Ovary (tissue), 9 donors: ENCODE data around the gene EIF4G3. TPM values are rescaled to one million over a fixed set of nuclear protein-coding genes. Genes with fewer than 3 reads are reported as not detected.

Experiments
- DNase-seq, 5 donors: peaks; one replicate each; pipeline ENCODE4 v3.0.0-alpha.2; 2019 to 2020
- H3K27ac ChIP-seq, 2 donors: fragments of 200-600 bp; one replicate each; pipeline versions ENCODE4 v1.5.1 to v1.8.0; 2019 to 2022
- H3K27me3 ChIP-seq: fragments of 200-600 bp; one replicate; pipeline ENCODE4 v1.8.0; 2022
- H3K36me3 ChIP-seq: fragments of 200-600 bp; sonication (generic); one replicate; pipeline ENCODE4 v1.5.1; 2019
- H3K4me1 ChIP-seq: one replicate; pipeline ENCODE4 v1.8.1; 2013; ENCODE audit warnings: mild to moderate bottlenecking, moderate library complexity; ENCODE audit not compliant: insufficient read depth
- H3K4me3 ChIP-seq: fragments of 200-600 bp; sonication (generic); one replicate; pipeline ENCODE4 v1.5.1; 2017
- H3K9me3 ChIP-seq, 2 donors: fragments of 200-600 bp in 1 of 2; sonication (generic) in 1 of 2; one replicate each; pipeline versions ENCODE4 v1.5.1 to v1.8.1; 2013 to 2019; ENCODE audit warnings: mild to moderate bottlenecking in 1 of 2, moderate library complexity in 1 of 2
- EP300 ChIP-seq: sonication (generic); formaldehyde crosslinking; IDR thresholded peaks from one replicate; pipeline ENCODE4 v1.6.1; 2017; ENCODE audit warnings: antibody characterized with exemption
- POLR2A ChIP-seq: fragments of 450-650 bp; IDR thresholded peaks from one replicate; pipeline ENCODE4 v1.6.1; 2017; ENCODE audit warnings: antibody characterized with exemption, mild to moderate bottlenecking, moderate library complexity
- WGBS, 3 donors: extraction: QIAGEN DNeasy Blood & Tissue Kit in 1 of 3; methylation state at CpG; one replicate each; pipeline versions ENCODE4 v1.1.5 to v1.1.7; 2013 to 2017; 5-methylcytosine and 5-hydroxymethylcytosine counted together
- intact Hi-C, 4 donors: fragments of 100-400 bp; cut with DNase I; formaldehyde crosslinking; loops; one replicate each; pipeline versions ENCODE4 v1.11.0 to v1.15.1; 2022 to 2023
- polyA plus RNA-seq, 2 donors: library from polyadenylated mRNA; stranded (reverse); fragments of 200-250 nt in 1 of 2; fragments of 350-450 nt in 1 of 2; fragmentation: Illumina TruSeq in 1 of 2; extraction: RNeasy Lipid Tissue Mini Kit (QIAGEN cat#74804) in 1 of 2; gene quantifications; one replicate each; pipeline ENCODE4 v1.2.3, GENCODE V29; 2013 to 2014
- total RNA-seq, 7 donors: library from RNA; depleted of rRNA in 2 of 7; stranded (reverse); fragments of >200 nt in 2 of 7; fragmentation: NEBNext Ultra II Directional in 3 of 7; extraction: Animal tissue kit (Norgen Biotek cat#: 25700) in 3 of 7; gene quantifications; one replicate each; pipeline versions ENCODE4 v1.1.0 to v1.2.4, GENCODE V29; 2016 to 2023
- TF ChIP-seq, protein P1 (sequence below), 3 donors: fragments of 450-650 bp in 2 of 3; fragments of 200-600 bp in 1 of 3; IDR thresholded peaks; one replicate each; pipeline versions ENCODE4 v1.5.1 to v1.8.0; 2016 to 2022; ENCODE audit warnings: antibody characterized with exemption in 3 of 3, mild to moderate bottlenecking in 1 of 3
- donor health status: DM: no; HTN: no; CAD: no; lungs with moderate emphysema.
- donor health status: DM: no; HTN: no; CAD: no.
- donor health status: Bipolar disorder and iron deficiency.
- donor health status: DM: yes; HTN: yes; CAD: no.
- donor health status: DM: no; HTN: no; CAD: no.
- donor health status: DM: yes; HTN: yes; CAD: no.

Gene EIF4G3
- total and polyA plus RNA-seq, 9 donors = 13.9 to 62.4 (median 39.4) TPM

GRCh38 chr1:20875198-20875973 is 301.3 kb downstream of the EIF4G3 start:
- intact Hi-C loops = no loop called here
- H3K27me3 ChIP-seq = no peaks in the 10 kb centered on the region
- H3K36me3 ChIP-seq = no peaks in the 10 kb centered on the region
- no peaks in the 10 kb centered on the region for H3K4me1 ChIP-seq
- TF ChIP-seq EP300 (no peak), POLR2A (no peak)
- TF ChIP-seq, protein P1, sequence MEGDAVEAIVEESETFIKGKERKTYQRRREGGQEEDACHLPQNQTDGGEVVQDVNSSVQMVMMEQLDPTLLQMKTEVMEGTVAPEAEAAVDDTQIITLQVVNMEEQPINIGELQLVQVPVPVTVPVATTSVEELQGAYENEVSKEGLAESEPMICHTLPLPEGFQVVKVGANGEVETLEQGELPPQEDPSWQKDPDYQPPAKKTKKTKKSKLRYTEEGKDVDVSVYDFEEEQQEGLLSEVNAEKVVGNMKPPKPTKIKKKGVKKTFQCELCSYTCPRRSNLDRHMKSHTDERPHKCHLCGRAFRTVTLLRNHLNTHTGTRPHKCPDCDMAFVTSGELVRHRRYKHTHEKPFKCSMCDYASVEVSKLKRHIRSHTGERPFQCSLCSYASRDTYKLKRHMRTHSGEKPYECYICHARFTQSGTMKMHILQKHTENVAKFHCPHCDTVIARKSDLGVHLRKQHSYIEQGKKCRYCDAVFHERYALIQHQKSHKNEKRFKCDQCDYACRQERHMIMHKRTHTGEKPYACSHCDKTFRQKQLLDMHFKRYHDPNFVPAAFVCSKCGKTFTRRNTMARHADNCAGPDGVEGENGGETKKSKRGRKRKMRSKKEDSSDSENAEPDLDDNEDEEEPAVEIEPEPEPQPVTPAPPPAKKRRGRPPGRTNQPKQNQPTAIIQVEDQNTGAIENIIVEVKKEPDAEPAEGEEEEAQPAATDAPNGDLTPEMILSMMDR (IDR thresholded peaks at IDR 0.05) = no peak
- no peak overlapping the region for H3K4me3 ChIP-seq
- H3K27ac ChIP-seq = no peak overlapping the region
- no peaks in the 10 kb centered on the region for H3K9me3 ChIP-seq
- no peak for DNase-seq
- WGBS, 3 donors = 86 to 91% (median 87%) methylated on average over 4 of the region's 4 CpGs

- no peaks in the 10 kb centered on the region for H3K27me3 ChIP-seq
- no peaks in the 10 kb centered on the region for H3K4me1 ChIP-seq
- no peak for DNase-seq
- no peaks in the 10 kb centered on the region for H3K9me3 ChIP-seq
- H3K27ac ChIP-seq = no peak overlapping the region
- 65 to 81% (median 66%) methylated on average over 3 of the region's 3 CpGs for WGBS, 3 donors
- H3K36me3 ChIP-seq = no peaks in the 10 kb centered on the region
- no peak for TF ChIP-seq POLR2A
- no peak for TF ChIP-seq EP300
- TF ChIP-seq, protein P1 (IDR thresholded peaks at IDR 0.05) = no peak
- intact Hi-C loops = no loop called here
- H3K4me3 ChIP-seq = no peak overlapping the region
Measured at GRCh38 chr1:20873311-20873710, 303.4 kb downstream of the EIF4G3 start.

DNA sequence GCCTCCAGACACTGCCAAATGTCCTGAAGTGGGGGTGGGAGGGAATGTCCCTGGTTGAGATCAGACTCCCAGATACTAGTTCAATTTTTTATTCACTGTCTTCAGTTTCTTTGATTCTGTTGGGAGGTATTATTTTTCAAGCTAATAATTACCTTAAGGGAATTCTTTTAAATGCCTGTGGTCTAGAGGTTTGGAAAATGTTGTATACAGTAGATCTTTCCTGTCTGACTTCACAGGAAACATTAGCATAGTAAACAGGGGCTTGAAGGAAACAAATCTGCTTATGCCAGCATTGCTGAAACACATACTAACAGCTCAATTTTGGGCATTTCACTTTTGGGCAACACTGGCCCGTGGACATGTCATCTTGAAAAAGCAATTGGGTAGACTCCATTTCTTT is 305.3 kb downstream of the EIF4G3 start:
- Histone ChIP-seq H3K27ac (no peak overlapping the region), H3K4me1 (no peaks in the 10 kb centered on the region), H3K36me3 (no peaks in the 10 kb centered on the region), H3K27me3 (no peaks in the 10 kb centered on the region), H3K4me3 (no peak overlapping the region), H3K9me3 (no peaks in the 10 kb centered on the region)
- no peak for TF ChIP-seq EP300
- TF ChIP-seq, protein P1 (IDR thresholded peaks at IDR 0.05) = no peak
- TF ChIP-seq POLR2A = no peak
- intact Hi-C loops = no loop called here
- no peak for DNase-seq
- 0 to 43% (median 0%) methylated on average over 1 of the region's 1 CpG for WGBS, 3 donors

DNA sequence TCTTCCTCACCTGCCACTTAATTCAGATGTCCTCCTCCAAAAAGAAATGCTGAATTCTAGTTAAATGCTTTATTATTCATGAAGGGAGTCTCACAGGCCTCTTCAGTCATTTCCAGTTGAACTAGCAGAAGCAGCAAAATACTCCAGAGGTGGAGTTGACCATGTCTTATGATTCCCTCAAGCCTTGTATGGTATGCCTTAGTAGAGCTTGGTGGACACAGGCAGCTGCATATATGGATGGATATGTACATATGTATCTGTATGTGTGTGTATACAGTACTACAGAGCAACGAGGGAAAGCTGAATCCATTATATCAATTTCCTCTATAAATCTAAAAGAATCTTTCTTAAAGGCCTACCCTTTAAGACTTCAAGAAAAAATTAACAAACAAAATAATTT is 306.0 kb downstream of the EIF4G3 start:
- no peaks in the 10 kb centered on the region for H3K27me3 ChIP-seq
- DNase-seq = no peak
- no peak overlapping the region for H3K4me3 ChIP-seq
- no peak overlapping the region for H3K27ac ChIP-seq
- WGBS, 3 donors = 86 to 88% (median 86%) methylated on average over 1 of the region's 1 CpG
- TF ChIP-seq POLR2A (no peak), EP300 (no peak)
- TF ChIP-seq, protein P1 (IDR thresholded peaks at IDR 0.05) = no peak
- H3K36me3 ChIP-seq = no peaks in the 10 kb centered on the region
- no peaks in the 10 kb centered on the region for H3K4me1 ChIP-seq
- no peaks in the 10 kb centered on the region for H3K9me3 ChIP-seq
- intact Hi-C loops = no loop called here
